Activated CD4-positive, alpha-beta T cell treated with anti-CD3 and anti-CD28 coated beads, Interleukin-2, amount 50 U/mL, for 1 hour (primary cell): ENCODE results near the gene KIFC1.

Experiments
- DNase-seq: peaks from one replicate; pipeline ENCODE4 v3.0.0-alpha.2; 2020

KIFC1 gene

DNA sequence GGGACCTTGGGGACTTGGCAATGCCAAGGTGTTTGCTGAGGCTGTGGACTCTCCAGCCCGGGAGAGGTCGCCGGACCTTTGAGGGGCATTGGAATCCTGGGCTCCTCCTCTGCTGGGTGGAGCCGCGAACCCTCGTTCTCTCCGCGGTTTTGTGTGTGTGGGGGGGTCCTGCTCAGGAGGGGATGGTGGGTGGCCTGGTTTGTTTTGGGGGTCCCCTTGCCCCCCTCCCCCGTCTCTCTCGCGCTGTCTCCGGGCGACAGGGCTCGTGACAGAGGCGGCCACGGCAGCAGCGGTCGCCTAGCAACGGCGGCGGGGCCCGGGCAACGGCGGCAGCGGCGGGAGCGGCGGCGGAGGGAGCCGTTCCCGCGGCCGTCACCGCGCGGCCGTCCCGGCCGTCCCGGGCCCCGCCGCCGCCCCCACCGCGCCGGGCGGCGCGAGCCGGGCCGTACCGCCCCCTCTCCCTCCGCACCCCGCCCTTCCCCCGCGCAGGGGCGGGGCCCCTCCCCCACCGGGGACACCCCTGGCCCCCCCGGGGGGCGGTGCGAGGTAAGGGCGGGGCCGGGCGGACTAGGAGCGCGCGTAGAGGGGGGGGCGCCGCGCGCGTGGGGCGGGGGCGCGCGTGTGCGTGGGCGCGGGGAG is 36.1 kb downstream of the KIFC1 start:
- peak; percentile 58 for DNase-seq

DNA sequence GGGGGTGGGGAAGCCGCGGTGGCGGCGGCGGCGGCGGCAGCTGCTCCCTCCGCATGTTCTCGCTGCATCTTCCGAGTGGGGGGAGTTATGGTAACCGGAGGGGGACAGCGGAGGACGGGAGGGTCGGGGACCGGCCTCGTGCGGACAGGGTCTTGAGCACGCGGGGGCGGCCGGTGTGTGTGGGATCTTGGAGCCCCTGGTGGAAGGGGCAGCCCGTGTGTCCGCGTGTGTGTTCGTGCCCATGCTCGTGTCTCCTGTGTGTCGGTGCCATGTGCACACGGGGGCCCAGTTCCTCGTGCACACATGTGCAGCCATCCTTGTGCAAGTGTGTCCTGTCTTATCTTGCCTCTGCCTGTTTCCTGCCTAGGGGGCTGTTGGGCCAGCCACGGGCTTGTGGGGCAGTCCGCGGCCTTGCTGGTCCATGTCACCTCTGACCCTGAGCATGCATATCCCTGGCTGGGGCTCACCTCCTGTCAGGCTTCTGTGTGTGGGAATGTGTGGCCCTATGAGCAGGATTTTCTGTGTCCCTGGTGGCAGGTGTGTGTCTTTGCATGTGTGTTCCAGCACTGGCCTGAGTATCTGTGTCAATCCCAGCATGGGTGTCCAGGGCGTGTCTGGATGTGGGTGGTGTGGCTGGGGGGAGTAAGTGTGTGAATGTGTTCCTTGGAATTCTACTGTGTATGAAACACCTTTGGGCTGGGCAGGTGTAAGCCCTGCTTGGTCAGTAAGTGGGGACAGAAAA is 36.8 kb downstream of the KIFC1 start:
- peak; percentile 27 for DNase-seq

- no peak for DNase-seq
These were observed 37.5 kb downstream of the KIFC1 start for GRCh38 chr6:33428966-33429749.

GRCh38 chr6:33429750-33430052 is 38.1 kb downstream of the KIFC1 start:
- DNase-seq: no peak

DNA sequence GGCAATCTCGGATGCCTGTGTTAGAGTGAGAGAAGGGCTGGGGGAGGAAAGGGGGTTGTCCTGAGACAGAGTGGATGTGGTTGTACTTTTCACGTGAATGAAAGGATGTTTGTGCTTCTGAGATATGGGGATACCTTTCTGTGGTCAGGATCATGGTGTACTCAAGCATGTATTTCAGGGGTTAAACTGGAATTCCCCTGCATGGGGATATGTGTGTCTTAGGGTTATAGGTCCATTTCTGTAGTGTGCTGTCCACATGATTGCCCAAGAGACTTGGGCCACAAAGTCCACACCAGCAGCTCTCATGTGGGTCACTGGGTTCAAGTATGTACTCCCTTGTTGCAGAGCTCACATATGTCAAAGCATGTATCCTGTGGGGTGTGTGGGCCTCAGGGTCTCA is 38.7 kb downstream of the KIFC1 start:
- DNase-seq: no peak

DNA sequence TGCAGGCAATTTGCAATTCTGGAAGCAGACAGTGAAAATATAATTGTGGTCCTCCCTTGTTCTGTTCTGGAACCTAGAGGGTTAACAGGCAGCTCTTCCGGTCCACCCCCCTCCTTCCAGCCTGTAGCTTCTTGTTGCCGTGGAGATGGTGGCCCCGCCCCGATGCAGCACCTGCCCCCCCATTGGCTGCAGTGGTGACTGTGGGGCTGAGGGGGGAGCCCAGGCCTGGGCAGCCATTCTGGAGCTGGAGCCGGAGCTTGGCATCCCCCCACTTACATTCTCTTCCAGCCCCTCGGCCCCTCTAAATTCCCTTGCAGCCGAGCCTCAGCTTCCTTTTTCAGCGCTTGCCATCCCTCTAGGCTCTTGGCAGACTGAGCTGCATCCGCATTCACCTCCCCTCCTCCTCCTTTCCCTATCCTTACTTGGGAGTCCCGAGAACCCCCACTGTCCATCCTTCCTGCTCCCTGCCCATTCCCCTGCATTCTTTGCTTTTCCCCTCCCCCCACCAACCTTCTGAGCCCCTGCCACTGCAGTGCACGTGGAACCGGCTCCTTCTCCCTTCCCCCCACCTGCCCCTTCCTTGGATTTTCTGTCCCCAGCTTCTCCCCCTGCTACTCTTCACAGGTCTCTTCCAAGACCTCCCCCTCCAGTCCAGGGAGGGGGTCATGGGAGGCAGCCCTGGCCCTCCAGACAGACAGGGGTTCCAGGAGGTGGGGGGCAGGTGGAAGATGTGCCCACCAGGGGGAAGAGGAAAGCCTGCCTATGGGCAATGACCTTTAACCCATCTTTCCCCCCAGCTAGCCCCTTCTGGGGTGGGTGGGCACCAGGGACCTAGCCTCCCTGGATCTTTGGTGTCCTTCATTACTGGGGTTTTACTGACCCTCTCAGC is 39.6 kb downstream of the KIFC1 start:
- DNase-seq: peak; percentile 83

DNA sequence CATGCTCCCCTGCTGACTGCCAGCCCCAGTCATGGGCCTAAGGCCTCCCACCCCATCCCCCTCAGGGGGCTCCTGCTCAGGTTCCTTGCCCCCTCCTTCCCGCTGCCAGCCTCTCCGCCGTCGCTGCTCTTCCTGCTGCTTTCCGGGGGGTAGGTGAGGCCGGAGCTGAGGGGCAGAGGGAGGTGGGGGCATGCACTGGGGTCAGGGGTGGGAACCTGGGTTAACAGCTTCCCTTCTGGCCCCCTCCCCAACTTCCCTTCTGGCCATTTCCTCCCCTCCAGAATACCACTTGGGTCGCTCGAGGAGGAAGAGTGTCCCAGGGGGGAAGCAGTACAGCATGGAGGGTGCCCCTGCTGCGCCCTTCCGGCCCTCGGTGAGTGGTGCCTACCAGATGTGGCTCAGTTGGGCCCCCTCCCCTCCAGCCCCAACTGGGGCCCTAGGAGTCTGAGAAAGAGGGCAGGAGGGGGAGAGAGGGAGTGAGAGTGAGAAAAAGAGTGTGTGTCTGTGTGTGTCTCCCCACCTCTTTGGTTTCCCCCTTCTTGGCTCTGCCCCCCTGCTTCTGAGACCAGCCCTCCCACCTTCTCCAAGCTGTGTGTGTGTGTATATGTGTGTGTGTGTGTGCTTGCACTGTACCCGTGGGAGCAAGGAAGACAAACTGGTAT is 40.4 kb downstream of the KIFC1 start:
- no peak for DNase-seq

DNA sequence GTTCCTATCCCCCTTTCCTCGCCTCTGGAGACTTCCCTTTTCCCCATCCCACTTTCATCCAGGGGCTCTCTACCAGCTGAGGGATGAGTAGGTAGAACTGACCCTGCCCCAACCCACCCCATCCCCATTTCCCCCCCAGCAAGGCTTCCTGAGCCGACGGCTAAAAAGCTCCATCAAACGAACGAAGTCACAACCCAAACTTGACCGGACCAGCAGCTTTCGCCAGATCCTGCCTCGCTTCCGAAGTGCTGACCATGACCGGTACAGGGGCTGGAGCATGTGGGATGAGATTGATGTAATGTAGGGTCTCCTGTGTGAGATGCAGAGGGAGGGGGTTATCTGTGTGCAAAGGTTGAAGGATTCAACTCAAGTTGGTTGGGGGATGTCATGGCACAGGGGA is 40.9 kb downstream of the KIFC1 start:
- DNase-seq: no peak

DNA sequence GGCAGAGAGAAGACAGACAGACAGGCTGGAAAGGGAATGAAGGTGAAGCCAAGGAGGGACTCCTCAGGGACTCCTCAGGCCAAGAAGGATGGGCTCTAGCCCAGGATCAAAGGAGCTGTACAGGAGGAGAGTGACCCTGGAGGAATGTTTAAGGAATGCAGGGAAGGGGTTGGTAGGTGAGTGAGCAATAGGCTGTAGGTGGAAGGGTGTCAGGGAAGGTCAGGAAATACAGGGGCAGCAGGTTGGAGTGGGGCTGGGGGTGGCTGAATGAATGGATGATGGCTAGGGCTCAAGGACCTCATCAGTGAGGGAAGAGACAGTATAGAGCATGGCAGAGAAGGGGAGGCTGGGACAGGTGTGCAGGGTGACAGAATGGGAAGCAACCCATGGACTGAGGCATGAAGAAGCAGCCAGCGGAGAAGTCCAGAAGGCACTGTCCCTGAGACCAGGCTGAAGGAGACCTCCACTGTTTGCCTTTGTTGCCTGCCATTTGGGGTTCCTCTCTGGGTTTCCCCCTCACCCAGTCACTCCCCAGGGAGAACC is 41.4 kb downstream of the KIFC1 start:
- DNase-seq: no peak

- DNase-seq: no peak
These were observed 42.0 kb downstream of the KIFC1 start for GRCh38 chr6:33433544-33434191.

- DNase-seq: no peak
These were observed 43.3 kb downstream of the KIFC1 start for GRCh38 chr6:33434961-33435360.

- DNase-seq: no peak
These were observed 46.0 kb downstream of the KIFC1 start for GRCh38 chr6:33437666-33438065.

DNA sequence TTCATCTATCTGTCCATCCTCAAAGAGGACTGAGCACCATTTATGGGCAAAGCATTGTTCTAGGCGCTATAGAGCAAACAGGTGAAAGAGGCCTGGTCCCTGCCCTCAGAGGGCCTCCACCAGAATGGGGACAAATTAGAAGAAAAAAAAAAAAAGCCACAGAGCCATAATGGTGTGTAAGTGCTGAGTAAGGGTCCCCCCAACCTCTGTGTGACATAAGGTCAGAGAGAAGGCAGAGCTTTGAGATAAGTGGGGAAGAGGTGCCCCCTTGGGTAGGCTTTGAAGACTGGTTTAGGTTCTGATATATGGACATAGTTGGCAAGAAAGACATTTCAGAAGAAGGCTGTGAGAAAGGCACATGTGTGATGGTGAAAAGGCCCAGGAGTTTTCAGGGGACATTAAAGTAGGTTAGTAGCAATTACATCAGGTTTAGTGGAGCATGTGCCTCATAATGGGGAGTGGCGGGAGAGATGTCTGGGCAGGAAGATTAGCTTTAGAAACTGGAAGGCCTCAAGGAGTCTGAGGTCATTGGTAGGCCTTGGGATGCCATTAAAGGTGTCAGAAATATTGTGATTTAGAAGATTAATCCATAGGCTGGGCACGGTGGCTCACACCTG is 47.5 kb downstream of the KIFC1 start:
- DNase-seq: no peak

- DNase-seq: no peak
These were observed 48.5 kb downstream of the KIFC1 start for GRCh38 chr6:33439956-33440648.

DNA sequence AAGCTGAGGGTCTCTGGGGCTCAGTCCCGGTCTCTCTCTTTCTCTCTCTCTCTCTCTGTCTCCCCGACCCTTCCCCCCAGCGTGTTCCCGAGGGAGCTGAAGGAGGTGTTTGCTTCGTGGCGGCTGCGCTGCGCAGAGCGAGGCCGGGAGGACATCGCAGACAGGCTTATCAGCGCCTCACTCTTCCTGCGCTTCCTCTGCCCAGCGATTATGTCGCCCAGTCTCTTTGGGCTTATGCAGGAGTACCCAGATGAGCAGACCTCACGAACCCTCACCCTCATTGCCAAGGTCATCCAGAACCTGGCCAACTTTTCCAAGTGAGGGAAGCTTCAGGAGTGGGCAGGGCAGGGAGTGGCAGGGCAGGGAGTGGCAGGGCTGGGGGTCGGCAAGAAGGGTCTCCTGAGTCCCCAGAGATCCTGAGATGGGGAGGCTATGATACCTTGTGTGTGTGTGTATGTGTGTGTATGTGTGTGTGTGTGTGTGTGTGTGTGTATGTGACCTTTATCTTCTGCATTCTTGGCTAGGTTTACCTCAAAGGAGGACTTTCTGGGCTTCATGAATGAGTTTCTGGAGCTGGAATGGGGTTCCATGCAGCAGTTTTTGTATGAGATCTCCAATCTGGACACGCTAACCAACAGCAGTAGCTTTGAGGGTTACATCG is 49.2 kb downstream of the KIFC1 start:
- DNase-seq: no peak

DNA sequence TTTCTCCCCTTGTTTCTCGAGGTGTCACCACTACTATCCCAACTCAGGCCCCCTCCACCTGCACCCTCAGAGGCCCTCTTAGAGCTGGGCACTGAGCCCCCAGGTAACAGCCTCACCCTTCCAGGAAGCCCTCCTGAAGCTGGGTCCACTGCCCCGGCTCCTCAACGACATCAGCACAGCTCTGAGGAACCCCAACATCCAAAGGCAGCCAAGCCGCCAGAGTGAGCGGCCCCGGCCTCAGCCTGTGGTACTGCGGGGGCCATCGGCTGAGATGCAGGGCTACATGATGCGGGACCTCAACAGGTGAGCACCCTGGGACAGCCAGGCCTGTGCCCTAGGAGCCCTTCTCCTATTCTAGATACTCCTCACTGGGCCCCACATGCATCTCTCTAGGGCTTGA is 49.8 kb downstream of the KIFC1 start:
- DNase-seq: no peak

DNA sequence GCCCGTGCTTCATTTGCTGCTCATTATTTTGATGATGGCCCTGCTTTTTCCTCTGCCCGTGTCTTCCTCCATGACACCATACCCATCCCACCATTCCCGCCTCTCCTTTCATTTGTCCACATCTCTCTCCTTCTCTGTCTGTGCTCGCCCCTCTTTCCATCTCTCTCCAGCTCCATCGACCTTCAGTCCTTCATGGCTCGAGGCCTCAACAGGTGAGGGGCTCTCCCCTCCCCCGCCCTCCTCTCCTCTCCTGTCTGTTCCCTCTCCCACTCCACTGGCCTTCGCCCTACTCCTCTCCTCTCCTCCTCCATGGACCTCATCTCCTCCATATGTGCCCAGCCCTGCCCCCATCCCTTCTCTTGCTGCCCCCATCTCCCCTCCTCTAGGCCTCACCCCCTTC is 50.7 kb downstream of the KIFC1 start:
- no peak for DNase-seq

GRCh38 chr6:33443025-33443424 is 51.4 kb downstream of the KIFC1 start:
- no peak for DNase-seq

GRCh38 chr6:33443619-33444504 is 52.2 kb downstream of the KIFC1 start:
- DNase-seq: no peak
